ENCODE measurements around the gene KIF13A.
"Not testable (repeated sequence)": the region's sequence is repeated elsewhere in the genome, so short reads cannot be mapped to it uniquely, and the experiment has no call there.

GRCh38 chr6:17911656-17912055, 75.8 kb downstream of the KIF13A start:
- not testable (repeated sequence) for TF ChIP-seq CTCF (conservative IDR thresholded peaks at IDR 0.05); EZH2 (IDR thresholded peaks at IDR 0.05; ENCODE audit: low read depth)
